Measurements from ENCODE around the gene IRAK1BP1.

DNA sequence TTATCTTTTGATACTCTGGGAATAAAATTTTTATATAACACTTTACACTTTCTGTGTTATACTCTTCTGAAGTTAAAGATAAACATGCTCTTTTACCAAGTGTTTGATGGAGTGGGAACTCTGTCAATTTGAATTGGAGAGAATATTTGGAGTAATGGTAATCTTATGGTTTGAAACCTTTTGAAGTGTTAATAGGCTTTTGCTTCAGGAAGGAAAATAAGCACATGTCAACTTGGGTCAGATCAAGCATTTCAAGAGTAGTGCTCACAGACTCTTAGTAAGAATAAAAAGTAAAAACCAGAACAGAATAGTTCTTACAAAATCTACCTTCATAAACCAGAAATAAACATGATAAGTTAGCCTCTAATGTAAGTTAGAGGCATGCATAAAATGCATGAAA is 24.4 kb upstream of the IRAK1BP1 start:
- no peak for TF ChIP-seq TAF1 (IDR thresholded peaks at IDR 0.05; ENCODE audit: borderline replicate concordance, low read depth, low read length)
- no peak for TF ChIP-seq POLR2A (IDR thresholded peaks at IDR 0.05; ENCODE audit: low read depth, low read length)
- TF ChIP-seq POLR2AphosphoS5 (IDR thresholded peaks at IDR 0.05; ENCODE audit: low read depth, low read length): no peak

All from GM12892 (cell line).